Glutamatergic neuron (in vitro differentiated cells): ENCODE data around the gene ADARB1. TPM values are rescaled to one million over a fixed set of nuclear protein-coding genes. Genes with fewer than 3 reads are reported as not detected.

Experiments used
- DNase-seq: peaks from one replicate; pipeline ENCODE4 v3.0.0; 2022
- H3K27ac Mint-ChIP-seq: one replicate; pipeline ENCODE4 v1.8.0; 2020; ENCODE audit warnings: mild to moderate bottlenecking, mixed read lengths, inconsistent platforms; ENCODE audit not compliant: unreplicated experiment
- H3K27me3 Mint-ChIP-seq: one replicate; pipeline ENCODE4 v1.8.0; 2020; ENCODE audit warnings: mild to moderate bottlenecking, moderate library complexity, mixed read lengths, inconsistent platforms; ENCODE audit not compliant: unreplicated experiment
- H3K36me3 Mint-ChIP-seq: one replicate; pipeline ENCODE4 v1.8.0; 2020; ENCODE audit warnings: mild to moderate bottlenecking, mixed read lengths, inconsistent platforms; ENCODE audit not compliant: unreplicated experiment
- H3K4me1 Mint-ChIP-seq: one replicate; pipeline ENCODE4 v1.8.0; 2020; ENCODE audit warnings: mild to moderate bottlenecking, low read depth, mixed read lengths, inconsistent platforms; ENCODE audit not compliant: unreplicated experiment
- H3K4me3 Mint-ChIP-seq: one replicate; pipeline ENCODE4 v1.8.0; 2020; ENCODE audit warnings: mild to moderate bottlenecking, mixed read lengths, inconsistent platforms; ENCODE audit not compliant: unreplicated experiment
- H3K9me3 Mint-ChIP-seq: one replicate; pipeline ENCODE4 v1.8.0; 2020; ENCODE audit warnings: mild to moderate bottlenecking, moderate library complexity, mixed read lengths, inconsistent platforms; ENCODE audit not compliant: unreplicated experiment
- total RNA-seq: library from RNA; stranded (reverse); fragmentation: NEBNext Ultra II Directional; extraction: Animal tissue kit (Norgen Biotek cat#: 25700); gene quantifications from one replicate; pipeline ENCODE4 v1.2.1, GENCODE V29; 2021; ENCODE audit not compliant: unreplicated experiment
- TF ChIP-seq, protein P1 (sequence below): fragments of 200-600 bp; sonication (generic); IDR thresholded peaks from one replicate; pipeline ENCODE4 v1.5.0; 2021; ENCODE audit not compliant: partially characterized antibody, unreplicated experiment

ADARB1 gene
- total RNA-seq, 1 donor from 2014 or later, result 49.2 TPM

DNA sequence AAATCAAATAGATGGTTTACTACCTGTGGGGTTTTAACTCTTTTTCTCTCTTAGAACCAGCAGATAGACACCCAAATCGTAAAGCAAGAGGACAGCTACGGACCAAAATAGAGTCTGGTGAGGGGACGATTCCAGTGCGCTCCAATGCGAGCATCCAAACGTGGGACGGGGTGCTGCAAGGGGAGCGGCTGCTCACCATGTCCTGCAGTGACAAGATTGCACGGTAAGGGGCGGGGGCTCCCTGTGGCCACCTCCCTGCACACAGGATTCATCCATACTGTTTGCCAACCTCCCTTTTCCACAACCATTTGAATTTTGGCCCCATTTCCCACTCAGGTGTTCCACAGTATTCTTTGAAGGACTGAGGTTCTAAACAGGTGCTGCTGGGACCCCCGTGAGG lies 110.5 kb downstream of the ADARB1 start:
- no peak overlapping the region for H3K4me3 Mint-ChIP-seq
- TF ChIP-seq, protein P1, sequence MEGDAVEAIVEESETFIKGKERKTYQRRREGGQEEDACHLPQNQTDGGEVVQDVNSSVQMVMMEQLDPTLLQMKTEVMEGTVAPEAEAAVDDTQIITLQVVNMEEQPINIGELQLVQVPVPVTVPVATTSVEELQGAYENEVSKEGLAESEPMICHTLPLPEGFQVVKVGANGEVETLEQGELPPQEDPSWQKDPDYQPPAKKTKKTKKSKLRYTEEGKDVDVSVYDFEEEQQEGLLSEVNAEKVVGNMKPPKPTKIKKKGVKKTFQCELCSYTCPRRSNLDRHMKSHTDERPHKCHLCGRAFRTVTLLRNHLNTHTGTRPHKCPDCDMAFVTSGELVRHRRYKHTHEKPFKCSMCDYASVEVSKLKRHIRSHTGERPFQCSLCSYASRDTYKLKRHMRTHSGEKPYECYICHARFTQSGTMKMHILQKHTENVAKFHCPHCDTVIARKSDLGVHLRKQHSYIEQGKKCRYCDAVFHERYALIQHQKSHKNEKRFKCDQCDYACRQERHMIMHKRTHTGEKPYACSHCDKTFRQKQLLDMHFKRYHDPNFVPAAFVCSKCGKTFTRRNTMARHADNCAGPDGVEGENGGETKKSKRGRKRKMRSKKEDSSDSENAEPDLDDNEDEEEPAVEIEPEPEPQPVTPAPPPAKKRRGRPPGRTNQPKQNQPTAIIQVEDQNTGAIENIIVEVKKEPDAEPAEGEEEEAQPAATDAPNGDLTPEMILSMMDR, result no peak
- H3K27me3 Mint-ChIP-seq, result peaks cover 8% of the 10 kb centered on the region
- no peak for DNase-seq
- H3K4me1 Mint-ChIP-seq, result peaks cover 5% of the 10 kb centered on the region
- peaks cover 8% of the 10 kb centered on the region for H3K9me3 Mint-ChIP-seq
- H3K27ac Mint-ChIP-seq, result no peak overlapping the region
- peaks cover 44% of the 10 kb centered on the region for H3K36me3 Mint-ChIP-seq

DNA sequence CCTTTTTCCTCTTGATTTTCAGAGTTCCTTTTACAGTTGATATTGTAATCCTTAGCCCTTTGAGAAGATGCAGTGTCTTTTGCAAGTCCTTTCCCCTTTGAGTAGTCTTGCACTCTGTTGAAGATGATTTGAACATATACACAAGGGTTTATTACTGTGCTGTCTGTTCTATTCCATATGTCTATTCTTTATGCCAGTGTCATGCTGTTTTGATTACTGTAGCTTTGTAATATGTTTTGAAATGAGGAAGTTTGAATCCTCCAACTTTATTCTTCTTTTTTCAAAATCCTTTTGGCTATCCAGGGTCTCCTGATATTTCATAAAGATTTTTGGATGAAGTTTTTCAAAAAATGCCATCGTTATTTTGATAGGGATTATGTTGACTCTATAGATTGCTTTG lies 112.3 kb downstream of the ADARB1 start:
- H3K4me3 Mint-ChIP-seq, result no peak overlapping the region
- peaks cover 59% of the 10 kb centered on the region for H3K36me3 Mint-ChIP-seq
- DNase-seq, result no peak

DNA sequence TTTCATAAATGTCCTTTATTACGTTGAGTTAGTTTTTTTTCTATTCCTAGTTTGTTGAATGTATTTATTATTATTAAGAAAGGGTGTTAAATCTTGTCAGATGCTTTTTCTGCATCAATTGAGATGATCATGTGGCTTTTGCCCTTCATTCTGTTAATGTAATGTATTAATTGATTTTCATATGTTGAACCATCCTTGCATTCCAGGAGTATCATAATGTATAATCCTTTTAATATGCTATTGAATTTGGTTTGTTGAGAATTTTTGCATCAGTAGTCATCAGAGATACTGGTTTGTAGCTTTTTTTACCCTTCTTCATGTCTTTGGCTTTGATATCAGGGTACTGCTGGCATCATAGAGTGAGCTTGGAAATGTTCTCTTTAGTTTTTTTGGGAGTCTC lies 113.3 kb downstream of the ADARB1 start:
- H3K4me3 Mint-ChIP-seq, result no peak overlapping the region

More for the DNA sequence above, 112.3 kb downstream of the ADARB1 start:
- peaks cover 12% of the 10 kb centered on the region for H3K9me3 Mint-ChIP-seq
- no peaks in the 10 kb centered on the region for H3K4me1 Mint-ChIP-seq
- TF ChIP-seq, protein P1, result no peak
- H3K27me3 Mint-ChIP-seq, result peaks cover 5% of the 10 kb centered on the region
- H3K27ac Mint-ChIP-seq, result no peak overlapping the region

DNA sequence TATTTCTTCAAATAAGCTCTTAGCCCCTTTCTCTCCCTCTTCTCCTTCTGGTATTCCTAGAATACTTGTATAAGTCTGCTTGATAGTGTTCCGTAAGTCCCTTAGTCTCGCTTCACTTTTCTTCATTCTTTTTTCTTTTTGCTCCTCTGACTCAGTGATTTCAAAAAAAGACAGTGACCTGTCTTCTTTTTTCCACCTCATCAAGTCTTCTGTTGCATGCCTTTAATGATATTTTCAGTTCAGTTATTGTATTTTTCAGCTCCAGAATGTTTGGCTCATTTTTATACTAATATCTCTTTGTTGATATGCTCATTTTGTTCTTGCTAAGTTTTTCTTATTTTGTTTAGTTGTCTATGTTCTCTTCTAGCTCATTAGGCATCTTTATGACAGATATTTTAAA lies 115.6 kb downstream of the ADARB1 start:
- Mint-ChIP-seq H3K36me3 (peaks cover 59% of the 10 kb centered on the region), H3K4me3 (no peak overlapping the region), H3K4me1 (no peaks in the 10 kb centered on the region), H3K27ac (no peak overlapping the region), H3K9me3 (peaks cover 12% of the 10 kb centered on the region), H3K27me3 (peaks cover 5% of the 10 kb centered on the region)
- DNase-seq, result no peak
- TF ChIP-seq, protein P1, result no peak

More for the DNA sequence above, 113.3 kb downstream of the ADARB1 start:
- Mint-ChIP-seq H3K27ac (no peak overlapping the region), H3K4me1 (no peaks in the 10 kb centered on the region), H3K27me3 (peaks cover 5% of the 10 kb centered on the region), H3K36me3 (peaks cover 59% of the 10 kb centered on the region), H3K9me3 (peaks cover 12% of the 10 kb centered on the region)
- TF ChIP-seq, protein P1, result no peak
- no peak for DNase-seq

DNA sequence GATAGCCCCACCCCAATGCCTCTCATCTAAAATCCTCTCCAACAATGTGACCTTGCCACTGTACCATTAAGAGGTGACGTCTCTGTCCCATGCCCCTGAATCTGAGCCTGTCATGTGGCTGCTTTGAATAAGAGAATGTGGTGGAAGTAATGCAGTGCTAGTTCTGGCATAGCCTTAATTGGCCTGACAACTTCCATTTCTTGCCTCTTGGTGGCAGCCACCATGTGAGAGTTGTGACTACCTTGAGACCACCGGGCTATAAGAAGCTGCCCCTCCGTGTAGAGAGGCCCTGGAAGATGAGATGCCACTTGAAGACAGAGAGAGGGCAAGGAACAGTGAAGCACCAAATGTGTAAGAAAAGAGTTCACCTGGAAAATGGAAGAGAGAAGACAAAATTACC lies 118.0 kb downstream of the ADARB1 start:
- H3K4me1 Mint-ChIP-seq, result no peaks in the 10 kb centered on the region
- DNase-seq, result no peak
- no peak overlapping the region for H3K4me3 Mint-ChIP-seq
- no peak overlapping the region for H3K27ac Mint-ChIP-seq
- peaks cover 37% of the 10 kb centered on the region for H3K36me3 Mint-ChIP-seq
- peaks cover 12% of the 10 kb centered on the region for H3K9me3 Mint-ChIP-seq
- TF ChIP-seq, protein P1, result no peak
- peaks cover 5% of the 10 kb centered on the region for H3K27me3 Mint-ChIP-seq
